ENCODE data around the gene SOX15.

The SOX15 gene

GRCh38 chr17:7588553-7589203 lies 1.2 kb downstream of the SOX15 start:
- Histone ChIP-seq H3K4me3 (ENCODE audit: low read depth in 1 of 5, low read length in 5 of 5) (peak overlapping the region in 2 of 5 donors; percentile 46 to 48), H3K27ac (ENCODE audit: low read depth, low read length) (no peak overlapping the region), H3K4me1 (ENCODE audit: control insufficient read depth in 5 of 5, insufficient read depth in 5 of 5, low read length in 5 of 5) (peaks cover 1 to 28% (median 21%) of the 10 kb centered on the region in 5 donors), H3K9me3 (ENCODE audit: control insufficient read depth in 5 of 5, low read length in 5 of 5) (no peaks in the 10 kb centered on the region), H3K36me3 (ENCODE audit: control insufficient read depth in 5 of 5, insufficient read depth in 5 of 5, low read length in 5 of 5) (peaks cover 3 to 57% (median 45%) of the 10 kb centered on the region in 5 donors), H3K27me3 (ENCODE audit: control insufficient read depth in 5 of 5, insufficient read depth in 4 of 5, low read length in 5 of 5) (no peaks in the 10 kb centered on the region), H3K9ac (ENCODE audit: low read length in 5 of 5) (peak overlapping the region in 2 of 5 donors; percentile 35)

GRCh38 chr17:7587420-7588151 lies 2.3 kb downstream of the SOX15 start:
- H3K27ac ChIP-seq (ENCODE audit: low read depth, low read length): no peak overlapping the region

GRCh38 chr17:7586673-7587419 lies 3.0 kb downstream of the SOX15 start:
- no peak overlapping the region for H3K4me3 ChIP-seq (ENCODE audit: low read depth in 1 of 5, low read length in 5 of 5)
- H3K9me3 ChIP-seq (ENCODE audit: control insufficient read depth in 5 of 5, low read length in 5 of 5): no peaks in the 10 kb centered on the region
- H3K36me3 ChIP-seq (ENCODE audit: control insufficient read depth in 5 of 5, insufficient read depth in 5 of 5, low read length in 5 of 5): peaks cover 2 to 39% (median 27%) of the 10 kb centered on the region in 5 donors
- no peaks in the 10 kb centered on the region for H3K27me3 ChIP-seq (ENCODE audit: control insufficient read depth in 5 of 5, insufficient read depth in 4 of 5, low read length in 5 of 5)
- peaks cover 4 to 46% (median 37%) of the 10 kb centered on the region in 5 donors for H3K4me1 ChIP-seq (ENCODE audit: control insufficient read depth in 5 of 5, insufficient read depth in 5 of 5, low read length in 5 of 5)
- no peak overlapping the region for H3K9ac ChIP-seq (ENCODE audit: low read length in 5 of 5)
- no peak overlapping the region for H3K27ac ChIP-seq (ENCODE audit: low read depth, low read length)

More at GRCh38 chr17:7587420-7588151, 2.3 kb downstream of the SOX15 start:
- no peaks in the 10 kb centered on the region for H3K27me3 ChIP-seq (ENCODE audit: control insufficient read depth in 5 of 5, insufficient read depth in 4 of 5, low read length in 5 of 5)
- H3K9ac ChIP-seq (ENCODE audit: low read length in 5 of 5): no peak overlapping the region
- H3K36me3 ChIP-seq (ENCODE audit: control insufficient read depth in 5 of 5, insufficient read depth in 5 of 5, low read length in 5 of 5): peaks cover 3 to 47% (median 34%) of the 10 kb centered on the region in 5 donors
- H3K4me1 ChIP-seq (ENCODE audit: control insufficient read depth in 5 of 5, insufficient read depth in 5 of 5, low read length in 5 of 5): peaks cover 1 to 38% (median 30%) of the 10 kb centered on the region in 5 donors
- no peaks in the 10 kb centered on the region for H3K9me3 ChIP-seq (ENCODE audit: control insufficient read depth in 5 of 5, low read length in 5 of 5)
- no peak overlapping the region for H3K4me3 ChIP-seq (ENCODE audit: low read depth in 1 of 5, low read length in 5 of 5)

- Histone ChIP-seq H3K27ac (ENCODE audit: low read depth, low read length) (peak within 1 kb of the TSS; percentile 98), H3K36me3 (ENCODE audit: control insufficient read depth in 5 of 5, insufficient read depth in 5 of 5, low read length in 5 of 5) (peaks cover 0 to 31% (median 29%) of the 10 kb centered on the region in 5 donors), H3K4me1 (ENCODE audit: control insufficient read depth in 5 of 5, insufficient read depth in 5 of 5, low read length in 5 of 5) (peaks cover 20 to 61% (median 53%) of the 10 kb centered on the region in 5 donors), H3K9ac (ENCODE audit: low read length in 5 of 5) (peak within 1 kb of the TSS; percentile 79 to 97 (median 87)), H3K4me3 (ENCODE audit: low read depth in 1 of 5, low read length in 5 of 5) (peak within 1 kb of the TSS; percentile 80 to 97 (median 90)), H3K27me3 (ENCODE audit: control insufficient read depth in 5 of 5, insufficient read depth in 4 of 5, low read length in 5 of 5) (no peaks in the 10 kb centered on the region), H3K9me3 (ENCODE audit: control insufficient read depth in 5 of 5, low read length in 5 of 5) (no peaks in the 10 kb centered on the region)
These were observed 6.4 kb downstream of the SOX15 start, which contains the start of gene MPDU1 for GRCh38 chr17:7583253-7584109. Gene MPDU1, plus strand, starts transcription at chr17:7583852. Its CDS starts 11 bp downstream, at chr17:7583863.

- Histone ChIP-seq H3K36me3 (ENCODE audit: control insufficient read depth in 5 of 5, insufficient read depth in 5 of 5, low read length in 5 of 5) (peaks cover 5 to 35% (median 31%) of the 10 kb centered on the region in 5 donors), H3K27ac (ENCODE audit: low read depth, low read length) (peak overlapping the region; percentile 98), H3K4me3 (ENCODE audit: low read depth in 1 of 5, low read length in 5 of 5) (peak overlapping the region; percentile 54 to 96 (median 88)), H3K4me1 (ENCODE audit: control insufficient read depth in 5 of 5, insufficient read depth in 5 of 5, low read length in 5 of 5) (peaks cover 20 to 68% (median 57%) of the 10 kb centered on the region in 5 donors), H3K9ac (ENCODE audit: low read length in 5 of 5) (peak overlapping the region in 2 of 5 donors; percentile 23 to 92), H3K9me3 (ENCODE audit: control insufficient read depth in 5 of 5, low read length in 5 of 5) (no peaks in the 10 kb centered on the region), H3K27me3 (ENCODE audit: control insufficient read depth in 5 of 5, insufficient read depth in 4 of 5, low read length in 5 of 5) (no peaks in the 10 kb centered on the region)
These were observed 7.3 kb downstream of the SOX15 start for GRCh38 chr17:7582396-7583252.

GRCh38 chr17:7580604-7581575 lies 9.0 kb downstream of the SOX15 start:
- peak overlapping the region; percentile 61 to 96 (median 63) for H3K4me3 ChIP-seq (ENCODE audit: low read depth in 1 of 5, low read length in 5 of 5)
- no peaks in the 10 kb centered on the region for H3K27me3 ChIP-seq (ENCODE audit: control insufficient read depth in 5 of 5, insufficient read depth in 4 of 5, low read length in 5 of 5)
- peaks cover 13 to 40% (median 35%) of the 10 kb centered on the region in 5 donors for H3K36me3 ChIP-seq (ENCODE audit: control insufficient read depth in 5 of 5, insufficient read depth in 5 of 5, low read length in 5 of 5)
- H3K9ac ChIP-seq (ENCODE audit: low read length in 5 of 5): peak overlapping the region; percentile 60 to 86 (median 68)
- H3K4me1 ChIP-seq (ENCODE audit: control insufficient read depth in 5 of 5, insufficient read depth in 5 of 5, low read length in 5 of 5): peaks cover 21 to 82% (median 70%) of the 10 kb centered on the region in 5 donors
- H3K27ac ChIP-seq (ENCODE audit: low read depth, low read length): peak overlapping the region; percentile 98
- H3K9me3 ChIP-seq (ENCODE audit: control insufficient read depth in 5 of 5, low read length in 5 of 5): no peaks in the 10 kb centered on the region

- Histone ChIP-seq H3K9ac (ENCODE audit: low read length in 5 of 5) (peak overlapping the region; percentile 60 to 96 (median 83)), H3K4me3 (ENCODE audit: low read depth in 1 of 5, low read length in 5 of 5) (peak overlapping the region; percentile 61 to 96 (median 63)), H3K4me1 (ENCODE audit: control insufficient read depth in 5 of 5, insufficient read depth in 5 of 5, low read length in 5 of 5) (peaks cover 24 to 86% (median 76%) of the 10 kb centered on the region in 5 donors), H3K9me3 (ENCODE audit: control insufficient read depth in 5 of 5, low read length in 5 of 5) (no peaks in the 10 kb centered on the region), H3K27ac (ENCODE audit: low read depth, low read length) (peak overlapping the region; percentile 98), H3K27me3 (ENCODE audit: control insufficient read depth in 5 of 5, insufficient read depth in 4 of 5, low read length in 5 of 5) (no peaks in the 10 kb centered on the region), H3K36me3 (ENCODE audit: control insufficient read depth in 5 of 5, insufficient read depth in 5 of 5, low read length in 5 of 5) (peaks cover 18 to 49% (median 43%) of the 10 kb centered on the region in 5 donors)
These were observed 9.9 kb downstream of the SOX15 start for GRCh38 chr17:7579834-7580603.
